Inferior parietal cortex (tissue), 1 donor: ENCODE results near the gene HAGHL.

ENCODE experiments used
- DNase-seq: peaks from one replicate; pipeline ENCODE4 v3.0.0-alpha.2; 2016; ENCODE audit errors: extremely low spot score

The HAGHL gene

GRCh38 chr16:721765-722540 is 5.0 kb upstream of the HAGHL start:
- DNase-seq: peak; percentile 2

- DNase-seq: no peak
Measured at GRCh38 chr16:722835-723633, 3.9 kb upstream of the HAGHL start.

- no peak for DNase-seq
Measured at GRCh38 chr16:723695-724094, 3.2 kb upstream of the HAGHL start.

GRCh38 chr16:724188-725040 is 2.5 kb upstream of the HAGHL start:
- DNase-seq: no peak

- peak; percentile 0 for DNase-seq
Measured at GRCh38 chr16:725041-725376, 1.9 kb upstream of the HAGHL start.

GRCh38 chr16:725463-726187 is 1.3 kb upstream of the HAGHL start:
- DNase-seq: peak; percentile 2

GRCh38 chr16:726188-726437 is 793 bp upstream of the HAGHL start:
- DNase-seq: no peak

- DNase-seq: peak; percentile 16
Measured at GRCh38 chr16:727291-727977, 528 bp downstream of the HAGHL start.

GRCh38 chr16:728131-728889 is 1.4 kb downstream of the HAGHL start:
- DNase-seq: peak; percentile 40

- no peak for DNase-seq
Measured at GRCh38 chr16:728890-729744, 2.2 kb downstream of the HAGHL start.

GRCh38 chr16:729768-730665 is 3.1 kb downstream of the HAGHL start:
- no peak for DNase-seq

- DNase-seq: no peak
Measured at GRCh38 chr16:730666-731509, 4.0 kb downstream of the HAGHL start.

- DNase-seq: no peak
Measured at GRCh38 chr16:732332-732731, 5.4 kb downstream of the HAGHL start.

- DNase-seq: no peak
Measured at GRCh38 chr16:732936-733335, 6.0 kb downstream of the HAGHL start.

- no peak for DNase-seq
Measured at GRCh38 chr16:733382-734207, 6.7 kb downstream of the HAGHL start.

GRCh38 chr16:734208-734980 is 7.5 kb downstream of the HAGHL start:
- DNase-seq: no peak
